ENCODE measurements around the gene WNT2.

GRCh38 chr7:117364339-117365080 is 41.7 kb upstream of the WNT2 start:
- TF ChIP-seq CTCF (IDR thresholded peaks at IDR 0.05), result no peak
- no peak for TF ChIP-seq POLR2A (IDR thresholded peaks at IDR 0.05)
